GM10266 (cell line): ENCODE results near the gene C1orf198.

Experiments
- DNase-seq: peaks from one replicate; pipeline ENCODE4 v3.0.0; 2012; ENCODE audit errors: extremely low spot score
- TF ChIP-seq, protein P1 (sequence below): IDR thresholded peaks from 2 replicates; pipeline ENCODE4 v1.5.1; 2012; ENCODE audit warnings: mild to moderate bottlenecking, low read depth; ENCODE audit not compliant: control insufficient read depth, insufficient read depth; ENCODE audit errors: missing control alignments

Gene C1orf198, protein sequence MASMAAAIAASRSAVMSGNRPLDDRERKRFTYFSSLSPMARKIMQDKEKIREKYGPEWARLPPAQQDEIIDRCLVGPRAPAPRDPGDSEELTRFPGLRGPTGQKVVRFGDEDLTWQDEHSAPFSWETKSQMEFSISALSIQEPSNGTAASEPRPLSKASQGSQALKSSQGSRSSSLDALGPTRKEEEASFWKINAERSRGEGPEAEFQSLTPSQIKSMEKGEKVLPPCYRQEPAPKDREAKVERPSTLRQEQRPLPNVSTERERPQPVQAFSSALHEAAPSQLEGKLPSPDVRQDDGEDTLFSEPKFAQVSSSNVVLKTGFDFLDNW

DNA sequence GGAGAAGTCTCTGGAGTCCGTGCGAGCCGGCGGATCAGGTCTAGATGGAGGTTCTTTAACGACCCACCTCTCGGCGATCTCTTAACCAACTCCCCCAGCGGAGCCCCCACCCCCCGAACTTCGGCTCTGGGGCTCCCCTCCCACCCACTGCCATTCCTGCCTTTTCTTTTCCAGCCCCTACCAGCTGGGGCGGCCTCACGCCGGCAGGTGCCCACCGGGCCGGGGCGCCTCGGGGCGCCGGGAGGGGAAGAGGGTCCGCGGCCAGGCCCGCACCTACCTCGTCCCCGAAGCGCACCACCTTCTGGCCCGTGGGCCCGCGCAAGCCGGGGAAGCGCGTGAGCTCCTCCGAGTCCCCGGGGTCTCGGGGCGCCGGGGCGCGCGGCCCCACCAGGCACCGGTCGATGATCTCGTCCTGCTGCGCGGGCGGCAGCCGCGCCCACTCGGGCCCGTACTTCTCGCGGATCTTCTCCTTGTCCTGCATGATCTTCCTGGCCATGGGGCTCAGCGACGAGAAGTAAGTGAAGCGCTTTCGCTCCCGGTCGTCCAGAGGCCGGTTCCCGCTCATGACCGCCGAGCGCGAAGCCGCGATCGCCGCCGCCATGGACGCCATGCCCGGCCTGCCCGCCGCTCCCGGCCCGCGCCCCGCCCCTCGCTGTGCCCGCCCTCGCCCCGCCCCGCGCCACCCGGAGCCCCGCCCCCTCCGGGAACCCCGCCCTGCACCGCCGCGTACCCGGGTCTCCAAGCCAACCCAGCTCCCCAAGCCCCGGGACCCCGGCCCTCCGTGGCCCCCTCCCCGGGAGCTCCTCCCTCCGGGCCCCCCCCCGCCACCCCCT, at the start of gene C1orf198:
C1orf198 (minus strand) TSS at position 619 of the 833 bp plus-strand sequence; CDS start at position 610, 9 bp downstream.
- DNase-seq, result peak; percentile 93
- TF ChIP-seq, protein P1, sequence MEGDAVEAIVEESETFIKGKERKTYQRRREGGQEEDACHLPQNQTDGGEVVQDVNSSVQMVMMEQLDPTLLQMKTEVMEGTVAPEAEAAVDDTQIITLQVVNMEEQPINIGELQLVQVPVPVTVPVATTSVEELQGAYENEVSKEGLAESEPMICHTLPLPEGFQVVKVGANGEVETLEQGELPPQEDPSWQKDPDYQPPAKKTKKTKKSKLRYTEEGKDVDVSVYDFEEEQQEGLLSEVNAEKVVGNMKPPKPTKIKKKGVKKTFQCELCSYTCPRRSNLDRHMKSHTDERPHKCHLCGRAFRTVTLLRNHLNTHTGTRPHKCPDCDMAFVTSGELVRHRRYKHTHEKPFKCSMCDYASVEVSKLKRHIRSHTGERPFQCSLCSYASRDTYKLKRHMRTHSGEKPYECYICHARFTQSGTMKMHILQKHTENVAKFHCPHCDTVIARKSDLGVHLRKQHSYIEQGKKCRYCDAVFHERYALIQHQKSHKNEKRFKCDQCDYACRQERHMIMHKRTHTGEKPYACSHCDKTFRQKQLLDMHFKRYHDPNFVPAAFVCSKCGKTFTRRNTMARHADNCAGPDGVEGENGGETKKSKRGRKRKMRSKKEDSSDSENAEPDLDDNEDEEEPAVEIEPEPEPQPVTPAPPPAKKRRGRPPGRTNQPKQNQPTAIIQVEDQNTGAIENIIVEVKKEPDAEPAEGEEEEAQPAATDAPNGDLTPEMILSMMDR, result no peak

DNA sequence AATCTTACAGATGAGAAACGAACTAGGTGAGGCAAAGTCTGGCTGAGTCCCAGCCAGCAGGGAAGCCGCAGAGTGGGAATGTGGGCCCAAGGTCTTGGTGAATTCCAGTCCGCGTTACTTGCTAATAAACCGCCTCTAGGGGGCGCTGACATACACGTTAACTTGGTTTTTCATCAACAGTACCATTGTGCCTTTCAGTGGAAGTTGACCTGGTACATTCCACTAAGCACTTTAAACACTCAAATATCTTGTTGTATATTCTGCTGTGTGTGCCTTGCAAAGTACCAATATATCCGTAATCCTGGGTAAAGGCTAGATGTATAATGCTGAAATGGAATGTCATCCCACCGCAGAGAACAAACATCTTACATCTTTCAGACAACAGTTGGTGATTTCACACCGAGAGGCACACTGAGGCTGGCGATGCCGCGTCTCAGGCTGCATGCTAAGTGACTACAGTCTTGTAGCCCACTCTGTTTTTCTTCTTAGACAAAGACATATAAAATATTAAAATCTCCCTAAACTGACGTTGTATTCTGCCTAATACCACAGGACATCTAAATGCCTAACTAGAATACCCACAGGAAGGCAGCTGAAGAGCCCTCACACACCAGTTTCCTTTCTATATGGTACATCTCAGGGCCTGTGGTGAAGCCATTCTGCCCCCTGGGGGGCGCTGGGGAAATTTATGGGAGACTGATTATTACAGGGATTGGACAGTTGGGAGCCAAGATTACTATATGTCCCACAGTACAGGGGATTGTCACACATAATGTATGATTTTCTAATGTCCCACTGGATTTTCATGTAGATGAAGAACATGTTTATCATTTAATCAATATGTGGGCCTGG, 49.2 kb upstream of the C1orf198 start:
- TF ChIP-seq, protein P1, result peak; percentile 83
- peak; percentile 70 for DNase-seq

DNA sequence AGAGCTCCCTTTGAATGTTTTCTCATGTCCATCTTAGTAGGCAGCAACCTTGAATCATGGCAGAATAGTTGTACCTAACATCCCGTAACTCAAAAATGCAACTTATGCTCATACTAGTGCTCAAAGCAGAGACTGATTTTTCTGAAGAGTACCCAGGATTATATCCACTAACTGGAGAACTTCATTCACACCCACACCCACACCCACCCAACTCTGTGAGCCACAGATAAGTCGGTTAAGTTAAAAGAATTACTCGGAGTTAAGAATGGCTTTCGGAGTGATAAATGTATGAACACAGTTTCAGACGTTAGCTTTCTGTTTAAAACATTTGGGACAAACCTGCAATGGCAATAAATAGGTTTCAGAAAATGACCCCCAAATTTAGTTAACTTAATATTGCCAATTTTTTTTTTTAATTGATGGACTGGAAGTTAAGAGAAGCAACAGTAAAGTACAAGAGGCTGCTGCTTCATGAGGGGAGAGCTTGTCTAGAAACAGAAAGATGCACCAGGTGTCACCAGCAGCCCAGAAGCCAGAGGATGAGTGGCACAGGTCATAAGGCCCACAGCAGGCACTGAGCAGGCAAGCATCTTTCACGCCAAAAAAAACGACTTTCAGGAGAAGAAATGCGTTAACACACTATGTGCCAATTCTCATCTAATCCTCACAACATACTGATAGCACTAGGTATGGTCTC, 48.4 kb upstream of the C1orf198 start:
- no peak for DNase-seq
- TF ChIP-seq, protein P1, result no peak

DNA sequence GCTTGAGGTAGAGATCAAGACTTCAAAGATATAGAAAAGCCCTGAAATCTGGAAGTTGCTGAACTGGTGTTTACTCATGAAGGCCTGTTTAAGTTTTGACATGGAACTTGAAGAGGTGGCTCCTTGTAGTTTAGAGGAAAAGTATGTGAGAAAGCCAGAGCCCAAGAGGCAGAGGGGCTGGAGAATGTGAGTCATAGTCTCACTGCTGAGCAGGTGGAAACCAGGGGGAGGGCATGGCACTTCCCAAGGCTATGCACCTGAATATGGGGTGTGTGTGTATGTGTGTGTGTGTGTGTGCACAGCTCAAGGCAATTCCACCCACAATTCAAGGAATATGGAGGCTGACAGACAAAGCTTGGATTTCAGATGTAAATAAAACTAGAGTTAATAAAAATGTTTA, 46.8 kb upstream of the C1orf198 start:
- no peak for DNase-seq
- TF ChIP-seq, protein P1, result no peak

DNA sequence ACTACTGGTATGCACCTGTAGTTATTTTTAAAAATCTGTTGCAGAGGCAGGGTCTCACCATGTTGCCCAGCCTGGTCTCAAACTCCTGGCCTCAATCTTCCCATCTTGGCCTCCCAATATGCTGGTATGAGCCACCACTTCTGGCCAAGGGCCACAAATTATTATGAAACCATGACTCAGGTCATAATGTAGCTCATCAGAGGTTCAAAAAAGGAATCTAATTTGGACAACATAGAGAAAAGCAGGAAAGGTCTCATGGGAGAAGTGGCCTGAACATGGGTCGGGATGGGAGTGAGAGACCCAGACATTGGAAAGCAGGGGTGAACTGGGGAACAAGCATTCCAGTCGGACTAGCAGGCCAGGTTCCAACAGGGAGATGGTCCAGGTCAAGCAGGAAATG, 45.2 kb upstream of the C1orf198 start:
- no peak for DNase-seq
- TF ChIP-seq, protein P1, result no peak

DNA sequence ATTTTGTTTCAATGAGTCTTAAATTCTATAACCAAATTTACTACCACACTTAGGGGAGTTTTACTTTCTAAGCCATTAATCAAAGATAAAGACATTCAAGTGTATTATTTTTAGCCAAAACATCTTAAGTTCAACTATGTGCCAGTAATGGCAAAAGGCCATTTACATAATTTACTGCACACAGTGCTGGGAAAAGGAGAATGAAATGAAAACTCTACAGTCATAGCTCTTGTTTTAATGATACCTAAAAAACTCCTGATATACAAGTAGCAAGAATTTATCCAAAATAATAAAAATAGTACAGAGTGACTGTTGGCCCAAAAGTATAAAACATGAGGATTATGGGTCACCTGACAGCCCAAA, 42.4 kb upstream of the C1orf198 start:
- TF ChIP-seq, protein P1, result no peak
- DNase-seq, result no peak
